TTC549 (cell line): ENCODE results near the gene RBM33.
"Not testable (repeated sequence)": the region's sequence is repeated elsewhere in the genome, so short reads cannot be mapped to it uniquely, and the experiment has no call there.

Experiments used
- FAIRE-seq: peaks from 2 replicates; lab custom pipeline; 2012; peaks lifted over from hg19 to GRCh38; lab: Jason Lieb, UNC

RBM33 gene

GRCh38 chr7:155809332-155809946 is 165.0 kb downstream of the RBM33 start:
- FAIRE-seq, result no peak

- FAIRE-seq, result no peak
These were observed 165.7 kb downstream of the RBM33 start for GRCh38 chr7:155809947-155810769.

GRCh38 chr7:155810770-155811559 is 166.5 kb downstream of the RBM33 start:
- FAIRE-seq, result no peak

- no peak for FAIRE-seq
These were observed 167.1 kb downstream of the RBM33 start for GRCh38 chr7:155811560-155811894.

GRCh38 chr7:155811895-155812761 is 167.7 kb downstream of the RBM33 start, which contains the start of gene SHH:
Gene SHH, minus strand, starts transcription at chr7:155812463. Its CDS starts 341 bp downstream, at chr7:155812122.
- FAIRE-seq, result no peak

- no peak for FAIRE-seq
These were observed 168.7 kb downstream of the RBM33 start for GRCh38 chr7:155813125-155813524.

GRCh38 chr7:155813546-155814315 is 169.3 kb downstream of the RBM33 start:
- FAIRE-seq, result no peak

- no peak for FAIRE-seq
These were observed 170.1 kb downstream of the RBM33 start for GRCh38 chr7:155814316-155815276.

GRCh38 chr7:155815332-155816191 is 171.1 kb downstream of the RBM33 start:
- FAIRE-seq, result no peak

- FAIRE-seq, result no peak
These were observed 171.7 kb downstream of the RBM33 start for GRCh38 chr7:155816192-155816508.

- no peak for FAIRE-seq
These were observed 172.5 kb downstream of the RBM33 start for GRCh38 chr7:155816996-155817395.

GRCh38 chr7:155817515-155817914 is 173.1 kb downstream of the RBM33 start:
- FAIRE-seq, result not testable (repeated sequence)

- no peak for FAIRE-seq
These were observed 173.8 kb downstream of the RBM33 start for GRCh38 chr7:155818154-155818819.

- no peak for FAIRE-seq
These were observed 174.3 kb downstream of the RBM33 start for GRCh38 chr7:155818820-155819168.

- FAIRE-seq, result no peak
These were observed 174.7 kb downstream of the RBM33 start for GRCh38 chr7:155819186-155819585.

GRCh38 chr7:155820246-155820645 is 175.8 kb downstream of the RBM33 start:
- FAIRE-seq, result no peak

GRCh38 chr7:155820788-155821187 is 176.3 kb downstream of the RBM33 start:
- no peak for FAIRE-seq

GRCh38 chr7:155821851-155822250 is 177.4 kb downstream of the RBM33 start:
- no peak for FAIRE-seq
